Measurements from ENCODE around the gene SEL1L3. TPM values are rescaled to one million over a fixed set of nuclear protein-coding genes. Genes with fewer than 3 reads are reported as not detected.

The SEL1L3 gene
- total RNA-seq, 2 donors from 2014 or later = 14.9 to 24.5 TPM

DNA sequence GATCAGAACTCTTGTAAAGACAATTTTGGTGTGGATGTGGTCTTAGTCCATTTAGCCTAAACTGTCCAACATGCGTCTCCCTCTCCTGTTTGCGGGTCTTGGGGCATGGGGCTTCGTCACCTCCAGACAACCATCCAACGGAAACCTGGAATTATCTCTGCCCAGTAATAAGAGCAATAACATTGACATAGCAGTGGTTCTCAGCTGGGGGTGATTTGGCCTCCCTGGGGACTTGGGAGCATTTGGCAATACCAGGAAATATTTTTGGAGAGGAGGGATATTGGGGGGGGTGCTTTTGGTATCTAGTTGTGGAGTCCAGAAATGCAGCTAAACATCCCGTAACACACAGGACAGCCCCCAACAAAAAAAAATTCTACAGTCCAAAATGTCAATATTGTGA is 47.2 kb downstream of the SEL1L3 start:
- Histone ChIP-seq H3K4me3 (ENCODE audit: low read length) (no peak overlapping the region), H3K9ac (ENCODE audit: extremely low read depth, low read length, poor library complexity, severe bottlenecking) (no peak overlapping the region), H3K4me1 (ENCODE audit: control insufficient read depth, insufficient read depth, low read length) (no peaks in the 10 kb centered on the region), H3K9me3 (ENCODE audit: control insufficient read depth, low read length) (peaks cover 3% of the 10 kb centered on the region), H3K27ac (ENCODE audit: low read depth, low read length) (no peak overlapping the region), H3K27me3 (ENCODE audit: control insufficient read depth, insufficient read depth, low read length, poor library complexity, severe bottlenecking) (no peaks in the 10 kb centered on the region), H3K36me3 (ENCODE audit: control insufficient read depth, insufficient read depth, low read length) (no peaks in the 10 kb centered on the region)
- H3K27ac Mint-ChIP-seq = no peak overlapping the region
- H3K9me3 Mint-ChIP-seq = no peaks in the 10 kb centered on the region
- WGBS, 2 experiments (ENCODE audit: insufficient coverage in 1 of 2, insufficient read length in 1 of 2) = 97% methylated on average over 5 of the region's 5 CpGs; no CpG with 5 or more reads in 1 of the 2 experiments
- H3K4me1 Mint-ChIP-seq = peaks cover 23% of the 10 kb centered on the region
- H3K36me3 Mint-ChIP-seq (ENCODE audit: low read depth) = peaks cover 3% of the 10 kb centered on the region
- DNase-seq = no peak
- H3K4me3 Mint-ChIP-seq = no peak overlapping the region
- TF ChIP-seq, protein P1, sequence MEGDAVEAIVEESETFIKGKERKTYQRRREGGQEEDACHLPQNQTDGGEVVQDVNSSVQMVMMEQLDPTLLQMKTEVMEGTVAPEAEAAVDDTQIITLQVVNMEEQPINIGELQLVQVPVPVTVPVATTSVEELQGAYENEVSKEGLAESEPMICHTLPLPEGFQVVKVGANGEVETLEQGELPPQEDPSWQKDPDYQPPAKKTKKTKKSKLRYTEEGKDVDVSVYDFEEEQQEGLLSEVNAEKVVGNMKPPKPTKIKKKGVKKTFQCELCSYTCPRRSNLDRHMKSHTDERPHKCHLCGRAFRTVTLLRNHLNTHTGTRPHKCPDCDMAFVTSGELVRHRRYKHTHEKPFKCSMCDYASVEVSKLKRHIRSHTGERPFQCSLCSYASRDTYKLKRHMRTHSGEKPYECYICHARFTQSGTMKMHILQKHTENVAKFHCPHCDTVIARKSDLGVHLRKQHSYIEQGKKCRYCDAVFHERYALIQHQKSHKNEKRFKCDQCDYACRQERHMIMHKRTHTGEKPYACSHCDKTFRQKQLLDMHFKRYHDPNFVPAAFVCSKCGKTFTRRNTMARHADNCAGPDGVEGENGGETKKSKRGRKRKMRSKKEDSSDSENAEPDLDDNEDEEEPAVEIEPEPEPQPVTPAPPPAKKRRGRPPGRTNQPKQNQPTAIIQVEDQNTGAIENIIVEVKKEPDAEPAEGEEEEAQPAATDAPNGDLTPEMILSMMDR (conservative IDR thresholded peaks at IDR 0.05) = no peak
- H3K27me3 Mint-ChIP-seq (ENCODE audit: insufficient read depth) = peaks cover 31% of the 10 kb centered on the region

- Mint-ChIP-seq H3K4me3 (no peak overlapping the region), H3K4me1 (peaks cover 23% of the 10 kb centered on the region), H3K9me3 (no peaks in the 10 kb centered on the region), H3K27me3 (ENCODE audit: insufficient read depth) (peaks cover 42% of the 10 kb centered on the region), H3K36me3 (ENCODE audit: low read depth) (peaks cover 3% of the 10 kb centered on the region), H3K27ac (no peak overlapping the region)
- no peak overlapping the region for H3K9ac ChIP-seq (ENCODE audit: extremely low read depth, low read length, poor library complexity, severe bottlenecking)
- no peak for DNase-seq
- H3K36me3 ChIP-seq (ENCODE audit: control insufficient read depth, insufficient read depth, low read length) = no peaks in the 10 kb centered on the region
- 89 to 91% methylated on average over 9 to 12 of the region's 13 CpGs for WGBS, 2 experiments (ENCODE audit: insufficient coverage in 1 of 2, insufficient read length in 1 of 2)
- no peaks in the 10 kb centered on the region for H3K27me3 ChIP-seq (ENCODE audit: control insufficient read depth, insufficient read depth, low read length, poor library complexity, severe bottlenecking)
- H3K4me1 ChIP-seq (ENCODE audit: control insufficient read depth, insufficient read depth, low read length) = no peaks in the 10 kb centered on the region
- H3K9me3 ChIP-seq (ENCODE audit: control insufficient read depth, low read length) = peaks cover 3% of the 10 kb centered on the region
- H3K4me3 ChIP-seq (ENCODE audit: low read length) = no peak overlapping the region
- TF ChIP-seq, protein P1 (conservative IDR thresholded peaks at IDR 0.05) = no peak
- H3K27ac ChIP-seq (ENCODE audit: low read depth, low read length) = peak overlapping the region; percentile 74
Observed at GRCh38 chr4:25814301-25815136, 48.3 kb downstream of the SEL1L3 start.

GRCh38 chr4:25813448-25814106 is 49.2 kb downstream of the SEL1L3 start:
- H3K36me3 Mint-ChIP-seq (ENCODE audit: low read depth) = peaks cover 3% of the 10 kb centered on the region
- TF ChIP-seq, protein P1 (conservative IDR thresholded peaks at IDR 0.05) = no peak
- no peak overlapping the region for H3K4me3 ChIP-seq (ENCODE audit: low read length)
- H3K9me3 Mint-ChIP-seq = no peaks in the 10 kb centered on the region
- no peaks in the 10 kb centered on the region for H3K4me1 ChIP-seq (ENCODE audit: control insufficient read depth, insufficient read depth, low read length)
- H3K9me3 ChIP-seq (ENCODE audit: control insufficient read depth, low read length) = peaks cover 3% of the 10 kb centered on the region
- no peak overlapping the region for H3K4me3 Mint-ChIP-seq
- H3K4me1 Mint-ChIP-seq = peaks cover 23% of the 10 kb centered on the region
- H3K27ac ChIP-seq (ENCODE audit: low read depth, low read length) = peak overlapping the region; percentile 74
- H3K36me3 ChIP-seq (ENCODE audit: control insufficient read depth, insufficient read depth, low read length) = no peaks in the 10 kb centered on the region
- H3K9ac ChIP-seq (ENCODE audit: extremely low read depth, low read length, poor library complexity, severe bottlenecking) = no peak overlapping the region
- peak overlapping the region; percentile 34 for H3K27ac Mint-ChIP-seq
- no peaks in the 10 kb centered on the region for H3K27me3 ChIP-seq (ENCODE audit: control insufficient read depth, insufficient read depth, low read length, poor library complexity, severe bottlenecking)
- H3K27me3 Mint-ChIP-seq (ENCODE audit: insufficient read depth) = peaks cover 45% of the 10 kb centered on the region
- peak; percentile 62 for DNase-seq
- 54 to 79% methylated on average over 7 to 9 of the region's 9 CpGs for WGBS, 2 experiments (ENCODE audit: insufficient coverage in 1 of 2, insufficient read length in 1 of 2)

All from endodermal cell (in vitro differentiated cells).